ENCODE measurements around the gene EMX1. TPM values are rescaled to one million over a fixed set of nuclear protein-coding genes. Genes with fewer than 3 reads are reported as not detected.

Gene EMX1
- total RNA-seq, 2 experiments from 2014 or later = not detected

- no peaks in the 10 kb centered on the region for H3K9me2 ChIP-seq (ENCODE audit: insufficient read depth, low read length)
- ChIA-PET POLR2A (no interaction called here), CTCF (ENCODE audit: unreplicated experiment) (no interaction called here)
- no peak for TF ChIP-seq EZH2phosphoT487 (IDR thresholded peaks at IDR 0.05; ENCODE audit: borderline replicate concordance, low read depth, low read length)
- TF ChIP-seq, protein P1, sequence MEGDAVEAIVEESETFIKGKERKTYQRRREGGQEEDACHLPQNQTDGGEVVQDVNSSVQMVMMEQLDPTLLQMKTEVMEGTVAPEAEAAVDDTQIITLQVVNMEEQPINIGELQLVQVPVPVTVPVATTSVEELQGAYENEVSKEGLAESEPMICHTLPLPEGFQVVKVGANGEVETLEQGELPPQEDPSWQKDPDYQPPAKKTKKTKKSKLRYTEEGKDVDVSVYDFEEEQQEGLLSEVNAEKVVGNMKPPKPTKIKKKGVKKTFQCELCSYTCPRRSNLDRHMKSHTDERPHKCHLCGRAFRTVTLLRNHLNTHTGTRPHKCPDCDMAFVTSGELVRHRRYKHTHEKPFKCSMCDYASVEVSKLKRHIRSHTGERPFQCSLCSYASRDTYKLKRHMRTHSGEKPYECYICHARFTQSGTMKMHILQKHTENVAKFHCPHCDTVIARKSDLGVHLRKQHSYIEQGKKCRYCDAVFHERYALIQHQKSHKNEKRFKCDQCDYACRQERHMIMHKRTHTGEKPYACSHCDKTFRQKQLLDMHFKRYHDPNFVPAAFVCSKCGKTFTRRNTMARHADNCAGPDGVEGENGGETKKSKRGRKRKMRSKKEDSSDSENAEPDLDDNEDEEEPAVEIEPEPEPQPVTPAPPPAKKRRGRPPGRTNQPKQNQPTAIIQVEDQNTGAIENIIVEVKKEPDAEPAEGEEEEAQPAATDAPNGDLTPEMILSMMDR (conservative IDR thresholded peaks at IDR 0.05; ENCODE audit: low read length) = no peak
- intact Hi-C loops (cut with micrococcal nuclease; ENCODE audit: unreplicated experiment) = no loop called here
- DNase-seq (ENCODE audit: low spot score) = no peak
- no peaks in the 10 kb centered on the region for H4K20me1 ChIP-seq (ENCODE audit: insufficient read depth, low read length)
- no peaks in the 10 kb centered on the region for H3K79me2 ChIP-seq (ENCODE audit: insufficient read depth, low read depth, low read length)
- H3K27ac ChIP-seq (ENCODE audit: low read depth, low read length, poor library complexity, severe bottlenecking) = no peak overlapping the region
- no peaks in the 10 kb centered on the region for H3K9me3 ChIP-seq (ENCODE audit: low read length)
- no peaks in the 10 kb centered on the region for H3K4me1 ChIP-seq (ENCODE audit: insufficient read depth, low read length, poor library complexity, severe bottlenecking)
- no TSS peak for BruUV-seq (replicated peaks)
- H3K36me3 ChIP-seq (ENCODE audit: insufficient read depth, low read length) = no peaks in the 10 kb centered on the region
- no peak overlapping the region for H3K4me3 ChIP-seq (ENCODE audit: low read depth, low read length, poor library complexity, severe bottlenecking)
- H3K4me2 ChIP-seq (ENCODE audit: low read length) = no peak overlapping the region
- H2AFZ ChIP-seq (ENCODE audit: low read length) = no peak overlapping the region
These were observed 25.0 kb downstream of the EMX1 start for GRCh38 chr2:72942293-72942692.

DNA sequence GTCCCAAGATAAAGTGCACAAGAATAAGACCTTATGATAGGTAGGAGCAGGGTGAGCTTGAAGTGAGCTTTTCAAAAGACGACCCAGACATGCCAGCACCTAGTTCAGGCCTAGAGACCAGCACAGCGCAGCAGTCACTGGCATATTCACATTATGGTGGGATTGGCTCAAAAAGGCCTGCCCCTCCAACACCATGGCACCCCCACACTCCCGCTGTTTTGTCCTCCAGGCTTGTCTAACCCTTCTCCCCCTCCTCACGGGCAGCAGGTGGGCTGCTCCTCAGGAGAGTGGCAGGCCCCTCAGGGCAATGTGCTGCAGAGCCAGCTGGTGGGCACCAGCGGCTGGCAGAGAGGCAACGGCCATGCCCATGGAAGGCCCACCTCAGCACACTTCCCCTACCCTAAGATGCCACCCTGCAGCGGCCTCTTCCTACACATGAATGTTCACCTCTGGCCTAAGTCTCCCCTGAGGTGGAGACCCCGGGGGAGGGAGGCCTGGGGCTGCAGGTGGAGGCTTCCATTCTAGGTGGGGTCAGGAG, 25.6 kb downstream of the EMX1 start:
- Histone ChIP-seq H3K4me2 (ENCODE audit: low read length) (no peak overlapping the region), H3K27ac (ENCODE audit: low read depth, low read length, poor library complexity, severe bottlenecking) (no peak overlapping the region), H3K36me3 (ENCODE audit: insufficient read depth, low read length) (no peaks in the 10 kb centered on the region), H3K79me2 (ENCODE audit: insufficient read depth, low read depth, low read length) (no peaks in the 10 kb centered on the region), H3K4me1 (ENCODE audit: insufficient read depth, low read length, poor library complexity, severe bottlenecking) (no peaks in the 10 kb centered on the region), H2AFZ (ENCODE audit: low read length) (no peak overlapping the region), H3K9me2 (ENCODE audit: insufficient read depth, low read length) (no peaks in the 10 kb centered on the region), H3K9me3 (ENCODE audit: low read length) (no peaks in the 10 kb centered on the region), H4K20me1 (ENCODE audit: insufficient read depth, low read length) (no peaks in the 10 kb centered on the region), H3K4me3 (ENCODE audit: low read depth, low read length, poor library complexity, severe bottlenecking) (no peak overlapping the region)
- intact Hi-C loops (cut with micrococcal nuclease; ENCODE audit: unreplicated experiment) = no loop called here
- ChIA-PET CTCF (ENCODE audit: unreplicated experiment) (no interaction called here), POLR2A (no interaction called here)
- no peak for TF ChIP-seq EZH2phosphoT487 (IDR thresholded peaks at IDR 0.05; ENCODE audit: borderline replicate concordance, low read depth, low read length)
- TF ChIP-seq, protein P1 (conservative IDR thresholded peaks at IDR 0.05; ENCODE audit: low read length) = no peak
- no TSS peak for BruUV-seq (replicated peaks)
- DNase-seq (ENCODE audit: low spot score) = no peak

DNA sequence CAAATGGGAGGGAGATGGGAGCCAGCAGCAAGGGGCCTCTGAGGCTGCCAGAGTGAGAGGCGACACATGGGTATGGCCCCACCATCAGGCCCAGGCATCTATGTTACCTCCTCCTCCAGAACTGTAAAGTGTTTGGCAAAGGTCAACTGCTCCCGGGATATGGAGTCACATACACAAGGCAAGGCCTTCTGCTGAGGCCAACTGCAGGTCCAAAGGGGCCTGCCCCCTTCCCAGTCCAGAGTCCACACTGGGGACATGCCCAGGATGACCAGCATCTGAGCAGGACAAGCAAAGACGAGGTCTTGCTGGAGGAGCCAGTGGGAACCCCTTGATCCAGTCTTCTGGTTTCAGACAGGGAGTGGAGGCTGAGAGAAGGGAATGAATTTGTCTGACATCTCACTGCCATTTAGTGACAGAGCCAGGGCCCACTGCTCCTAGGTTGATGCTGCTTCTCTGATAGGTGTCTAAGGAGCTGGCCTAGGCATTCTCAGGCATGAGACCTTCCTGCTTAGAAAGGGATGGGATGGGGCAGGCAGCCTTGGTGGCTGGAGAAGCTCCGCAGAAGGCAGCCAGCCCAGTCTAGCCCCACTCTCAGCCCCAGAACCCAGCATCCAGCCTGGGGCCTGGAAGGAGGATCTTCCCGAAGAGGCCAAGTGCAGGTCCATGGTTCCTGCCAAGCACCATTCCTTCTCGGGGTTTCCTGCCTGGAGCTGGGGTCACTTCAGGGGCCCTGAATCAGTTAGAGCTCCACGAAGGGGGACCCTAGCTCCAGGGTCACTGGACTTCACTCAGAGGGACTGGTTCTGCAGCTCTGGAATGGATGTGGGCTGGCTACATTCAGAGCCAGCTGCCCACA, 26.4 kb downstream of the EMX1 start:
- Histone ChIP-seq H3K9me3 (ENCODE audit: low read length) (no peaks in the 10 kb centered on the region), H3K9me2 (ENCODE audit: insufficient read depth, low read length) (no peaks in the 10 kb centered on the region), H3K36me3 (ENCODE audit: insufficient read depth, low read length) (no peaks in the 10 kb centered on the region), H3K4me1 (ENCODE audit: insufficient read depth, low read length, poor library complexity, severe bottlenecking) (no peaks in the 10 kb centered on the region), H3K79me2 (ENCODE audit: insufficient read depth, low read depth, low read length) (no peaks in the 10 kb centered on the region), H3K4me2 (ENCODE audit: low read length) (no peak overlapping the region), H3K4me3 (ENCODE audit: low read depth, low read length, poor library complexity, severe bottlenecking) (no peak overlapping the region), H2AFZ (ENCODE audit: low read length) (no peak overlapping the region), H3K27ac (ENCODE audit: low read depth, low read length, poor library complexity, severe bottlenecking) (no peak overlapping the region), H4K20me1 (ENCODE audit: insufficient read depth, low read length) (no peaks in the 10 kb centered on the region)
- TF ChIP-seq EZH2phosphoT487 (IDR thresholded peaks at IDR 0.05; ENCODE audit: borderline replicate concordance, low read depth, low read length) = no peak
- TF ChIP-seq, protein P1 (conservative IDR thresholded peaks at IDR 0.05; ENCODE audit: low read length) = no peak
- intact Hi-C loops (cut with micrococcal nuclease; ENCODE audit: unreplicated experiment) = no loop called here
- ChIA-PET CTCF (ENCODE audit: unreplicated experiment) (no interaction called here), POLR2A (no interaction called here)
- BruUV-seq (replicated peaks) = no TSS peak
- no peak for DNase-seq (ENCODE audit: low spot score)
